Muscle layer of colon (tissue), 2 donors: ENCODE data around the gene RBFOX1.

Experiments
- H3K27ac ChIP-seq: one replicate; pipeline ENCODE4 v1.7.0; 2013; ENCODE audit warnings: low read depth, mild to moderate bottlenecking, low read length, moderate library complexity
- H3K27me3 ChIP-seq, 2 donors: one replicate each; pipeline ENCODE4 v1.7.0; 2013; ENCODE audit warnings: low read length in 2 of 2, mild to moderate bottlenecking in 2 of 2; ENCODE audit not compliant: insufficient read depth in 2 of 2, control insufficient read depth in 1 of 2
- H3K36me3 ChIP-seq: one replicate; pipeline ENCODE4 v1.7.0; 2013; ENCODE audit warnings: mild to moderate bottlenecking, low read length; ENCODE audit not compliant: insufficient read depth
- H3K4me1 ChIP-seq: one replicate; pipeline ENCODE4 v1.7.0; 2013; ENCODE audit warnings: mild to moderate bottlenecking, low read length; ENCODE audit not compliant: insufficient read depth
- H3K4me3 ChIP-seq, 2 donors: one replicate each; pipeline ENCODE4 v1.7.0; 2013; ENCODE audit warnings: low read length in 2 of 2, low read depth in 1 of 2, mild to moderate bottlenecking in 1 of 2, moderate library complexity in 1 of 2
- H3K9ac ChIP-seq: one replicate; pipeline ENCODE4 v1.7.0; 2013; ENCODE audit warnings: low read length
- H3K9me3 ChIP-seq: one replicate; pipeline ENCODE4 v1.7.0; 2013; ENCODE audit warnings: mild to moderate bottlenecking, low read length
- donor health status: abdominal sarcoma.
- donor health status: Adenocarcinoma of cecum.

Gene RBFOX1

DNA sequence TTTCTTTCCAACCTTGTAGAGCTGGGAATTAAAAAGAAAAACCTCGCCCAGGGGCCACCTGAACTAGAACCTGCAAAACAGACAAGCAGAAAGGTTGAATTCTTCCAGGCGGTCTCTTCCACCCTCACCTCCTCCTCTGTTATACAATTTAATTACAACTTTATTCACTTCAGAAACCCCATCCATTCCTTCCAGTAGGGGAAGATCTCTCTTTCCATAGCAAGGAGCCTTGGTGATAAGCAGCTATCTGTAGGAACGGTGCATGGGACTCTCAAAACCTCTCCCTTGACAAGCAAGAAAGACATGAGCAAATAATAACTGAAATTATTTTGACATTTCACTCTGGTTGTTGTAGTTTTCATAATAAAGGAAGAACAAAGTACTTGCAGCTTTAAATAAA lies 176.0 kb downstream of the RBFOX1 start:
- Histone ChIP-seq H3K4me1 (no peaks in the 10 kb centered on the region), H3K27ac (no peak overlapping the region), H3K9me3 (no peaks in the 10 kb centered on the region), H3K4me3 (no peak overlapping the region), H3K9ac (no peak overlapping the region), H3K36me3 (no peaks in the 10 kb centered on the region), H3K27me3 (no peaks in the 10 kb centered on the region)

DNA sequence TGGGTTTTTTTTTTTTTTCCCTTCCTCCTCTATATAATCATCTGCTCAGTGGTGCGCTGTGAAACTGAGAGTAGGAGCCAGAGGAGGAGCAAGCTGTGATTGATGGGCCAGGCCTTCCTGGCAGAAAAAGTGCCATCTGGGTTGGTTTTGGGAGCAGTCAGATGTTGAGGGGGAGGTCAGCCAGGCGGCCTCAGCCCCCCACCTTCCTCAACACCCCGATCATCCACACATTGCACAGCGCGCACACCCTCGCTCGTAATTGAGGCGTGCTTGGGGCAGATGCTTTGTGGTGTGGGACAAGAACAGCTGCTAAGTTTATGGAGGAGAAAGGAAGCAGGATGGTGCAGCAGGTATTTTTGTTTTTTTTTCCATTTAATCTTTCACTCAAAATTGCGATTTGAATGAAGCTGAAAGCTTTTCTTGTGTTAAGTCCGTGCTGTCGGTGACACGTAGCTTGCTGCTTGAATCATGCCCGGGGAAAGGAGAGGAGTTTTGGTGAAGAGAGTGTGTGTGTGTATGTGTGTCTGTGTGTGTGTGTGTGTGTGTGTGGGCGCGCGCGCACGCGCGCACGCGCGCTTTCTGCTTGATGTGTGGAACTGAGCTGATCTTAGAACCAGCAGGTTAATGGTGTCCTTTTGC lies 177.4 kb downstream of the RBFOX1 start:
- Histone ChIP-seq H3K36me3 (no peaks in the 10 kb centered on the region), H3K9me3 (no peaks in the 10 kb centered on the region), H3K27ac (no peak overlapping the region), H3K27me3 (no peaks in the 10 kb centered on the region), H3K4me3 (no peak overlapping the region), H3K9ac (no peak overlapping the region), H3K4me1 (no peaks in the 10 kb centered on the region)

DNA sequence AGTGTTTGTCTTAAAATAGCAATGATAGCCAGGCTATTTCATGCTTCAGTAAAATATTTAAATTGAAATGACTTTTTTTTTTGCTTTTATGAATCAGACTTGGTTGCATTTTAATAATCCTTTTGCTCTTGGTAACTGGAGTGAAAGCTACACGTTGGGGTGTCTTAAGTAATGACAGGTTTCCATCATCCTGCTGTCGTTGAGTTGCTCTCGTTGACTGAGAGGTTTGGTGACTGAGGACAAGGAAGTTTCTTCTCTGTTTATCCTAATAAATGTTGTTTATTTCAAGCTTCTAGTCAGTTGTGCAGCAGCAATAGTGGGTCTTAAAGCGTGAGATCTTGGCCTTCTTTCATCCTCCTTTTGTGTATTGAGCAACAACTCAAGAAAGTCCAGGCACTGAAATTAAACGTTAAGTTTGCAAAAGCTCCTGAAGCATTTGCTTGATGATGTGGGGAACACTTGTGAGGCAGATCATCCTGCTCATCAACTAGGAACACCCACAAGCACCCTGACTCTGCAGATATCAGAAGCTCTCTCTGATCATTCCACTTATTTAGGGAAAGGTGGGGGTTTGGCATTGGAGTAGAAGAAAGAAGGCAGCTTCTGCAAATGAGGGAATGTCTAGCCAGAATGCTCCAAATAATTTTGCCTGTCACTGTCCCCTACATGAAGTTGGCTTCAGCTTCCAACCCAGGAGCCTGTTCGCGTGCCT lies 179.1 kb downstream of the RBFOX1 start:
- no peak overlapping the region for H3K4me3 ChIP-seq
- no peaks in the 10 kb centered on the region for H3K4me1 ChIP-seq
- H3K27me3 ChIP-seq, result no peaks in the 10 kb centered on the region
- H3K36me3 ChIP-seq, result no peaks in the 10 kb centered on the region
- no peak overlapping the region for H3K9ac ChIP-seq
- H3K9me3 ChIP-seq, result no peaks in the 10 kb centered on the region
- no peak overlapping the region for H3K27ac ChIP-seq

DNA sequence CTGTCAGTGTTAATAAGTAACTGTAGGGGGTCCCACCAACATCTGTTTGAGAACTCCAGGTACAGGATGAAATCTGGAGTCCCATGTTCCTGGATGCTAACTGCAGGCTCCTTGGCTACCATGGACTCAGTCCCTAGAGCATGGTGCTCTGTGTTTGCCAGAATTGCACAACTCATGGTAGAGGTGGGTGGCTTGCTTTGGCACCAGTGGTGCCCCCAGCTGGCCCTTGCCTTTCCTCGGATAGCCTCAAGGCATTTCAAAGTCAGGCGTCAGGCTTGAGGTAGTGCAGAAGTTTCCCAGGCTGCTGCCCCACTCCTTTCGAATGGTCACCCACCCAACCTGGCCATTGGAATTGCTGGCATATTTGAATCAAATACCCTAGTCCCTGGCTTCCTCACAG lies 179.9 kb downstream of the RBFOX1 start:
- Histone ChIP-seq H3K9me3 (no peaks in the 10 kb centered on the region), H3K4me3 (no peak overlapping the region), H3K9ac (no peak overlapping the region), H3K27me3 (no peaks in the 10 kb centered on the region), H3K27ac (no peak overlapping the region), H3K36me3 (no peaks in the 10 kb centered on the region), H3K4me1 (no peaks in the 10 kb centered on the region)

DNA sequence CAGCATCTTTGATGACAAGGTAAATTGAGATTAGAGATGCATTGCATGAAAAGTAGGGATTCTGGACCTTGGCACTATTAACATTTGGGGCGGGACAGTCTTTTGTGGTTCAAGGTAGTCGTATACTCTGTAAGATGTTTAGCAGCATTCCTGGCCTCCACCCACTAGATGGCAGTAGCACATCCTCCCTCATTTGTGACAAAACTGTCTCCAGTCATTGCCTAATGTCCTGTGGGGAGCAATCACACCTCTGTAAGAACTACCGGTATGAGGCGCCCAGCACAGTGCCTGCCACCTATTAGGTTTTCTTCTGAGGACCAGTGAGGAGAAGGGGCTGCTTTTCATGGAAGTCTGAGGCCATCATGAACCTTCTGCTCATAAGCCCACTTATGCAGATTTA lies 180.8 kb downstream of the RBFOX1 start:
- Histone ChIP-seq H3K4me3 (no peak overlapping the region), H3K4me1 (no peaks in the 10 kb centered on the region), H3K9me3 (no peaks in the 10 kb centered on the region), H3K9ac (no peak overlapping the region), H3K27me3 (no peaks in the 10 kb centered on the region), H3K27ac (no peak overlapping the region), H3K36me3 (no peaks in the 10 kb centered on the region)

DNA sequence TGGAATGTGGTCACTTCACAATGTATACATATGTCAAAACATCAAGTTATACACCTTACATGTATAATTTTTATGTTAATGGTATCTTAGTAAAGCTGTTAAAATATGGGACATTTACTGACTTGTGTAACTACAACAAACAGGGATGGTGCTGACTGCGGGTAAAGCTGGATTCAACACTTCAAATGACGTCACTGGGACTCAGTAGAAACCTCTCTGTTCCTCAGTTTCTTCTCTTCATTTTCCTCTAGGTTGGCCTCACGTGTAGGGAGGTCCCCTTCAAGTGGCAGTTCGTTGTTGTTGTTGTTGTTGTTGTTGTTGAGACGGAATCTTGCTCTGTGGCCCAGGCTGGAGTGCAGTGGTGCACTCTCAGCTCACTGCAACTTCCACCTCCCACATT lies 182.9 kb downstream of the RBFOX1 start:
- H3K9ac ChIP-seq, result no peak overlapping the region
- H3K36me3 ChIP-seq, result no peaks in the 10 kb centered on the region
- H3K27me3 ChIP-seq, result no peaks in the 10 kb centered on the region
- no peak overlapping the region for H3K4me3 ChIP-seq
- no peak overlapping the region for H3K27ac ChIP-seq
- H3K4me1 ChIP-seq, result no peaks in the 10 kb centered on the region
- no peaks in the 10 kb centered on the region for H3K9me3 ChIP-seq

DNA sequence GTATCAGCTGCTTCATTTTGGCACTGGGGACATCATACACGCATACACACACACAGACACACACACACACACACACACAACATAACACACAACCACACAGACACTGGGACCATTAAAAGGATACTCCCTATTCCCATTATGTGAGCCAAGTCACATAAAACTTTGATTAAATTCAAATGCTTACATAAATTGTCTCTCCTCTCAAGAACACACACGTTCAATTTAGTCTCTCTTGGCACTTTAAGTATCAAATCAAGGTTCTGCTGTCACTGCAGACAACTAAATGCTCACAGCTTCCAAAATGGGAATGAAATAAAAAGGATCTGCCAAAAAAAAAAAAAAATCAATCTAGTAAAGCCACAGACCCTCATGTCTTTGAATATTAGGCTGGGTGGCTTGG lies 184.9 kb downstream of the RBFOX1 start:
- Histone ChIP-seq H3K9ac (no peak overlapping the region), H3K36me3 (no peaks in the 10 kb centered on the region), H3K27me3 (no peaks in the 10 kb centered on the region), H3K9me3 (no peaks in the 10 kb centered on the region), H3K4me1 (no peaks in the 10 kb centered on the region), H3K27ac (no peak overlapping the region), H3K4me3 (no peak overlapping the region)

DNA sequence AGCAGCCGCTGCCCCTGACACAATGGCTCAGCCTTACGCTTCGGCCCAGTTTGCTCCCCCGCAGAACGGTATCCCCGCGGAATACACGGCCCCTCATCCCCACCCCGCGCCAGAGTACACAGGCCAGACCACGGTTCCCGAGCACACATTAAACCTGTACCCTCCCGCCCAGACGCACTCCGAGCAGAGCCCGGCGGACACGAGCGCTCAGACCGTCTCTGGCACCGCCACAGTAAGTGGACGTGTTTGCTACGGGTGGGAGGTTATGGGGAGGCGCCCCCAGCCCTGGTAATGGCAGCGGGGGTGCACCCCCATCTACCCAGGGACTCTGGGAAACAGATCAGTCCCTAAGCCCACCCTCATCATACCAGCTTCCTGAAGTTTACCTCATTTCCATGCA lies 185.5 kb downstream of the RBFOX1 start:
- H3K36me3 ChIP-seq, result no peaks in the 10 kb centered on the region
- H3K9me3 ChIP-seq, result no peaks in the 10 kb centered on the region
- H3K4me3 ChIP-seq, result no peak overlapping the region
- no peak overlapping the region for H3K9ac ChIP-seq
- no peaks in the 10 kb centered on the region for H3K27me3 ChIP-seq
- H3K4me1 ChIP-seq, result no peaks in the 10 kb centered on the region
- no peak overlapping the region for H3K27ac ChIP-seq

DNA sequence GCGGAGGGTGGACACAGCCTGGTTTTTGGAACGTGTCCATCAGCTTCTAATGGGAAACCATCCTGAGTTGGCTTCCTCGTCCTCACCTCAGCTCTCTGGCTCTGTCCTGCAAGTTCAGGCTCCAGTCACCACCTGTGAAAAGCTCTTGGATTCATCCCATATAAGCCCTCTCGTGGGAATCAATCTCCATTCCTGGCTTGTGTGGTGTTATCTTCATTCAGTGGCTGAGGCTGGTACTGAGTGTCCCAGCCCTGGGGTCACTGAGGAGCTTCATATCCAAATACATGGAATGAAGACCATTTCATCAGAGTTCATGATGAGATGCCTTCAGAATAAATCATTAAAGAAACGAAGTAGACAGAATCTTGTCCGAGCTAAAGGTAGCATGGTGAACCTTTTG lies 189.2 kb downstream of the RBFOX1 start:
- no peaks in the 10 kb centered on the region for H3K36me3 ChIP-seq
- H3K27ac ChIP-seq, result no peak overlapping the region
- no peaks in the 10 kb centered on the region for H3K9me3 ChIP-seq

DNA sequence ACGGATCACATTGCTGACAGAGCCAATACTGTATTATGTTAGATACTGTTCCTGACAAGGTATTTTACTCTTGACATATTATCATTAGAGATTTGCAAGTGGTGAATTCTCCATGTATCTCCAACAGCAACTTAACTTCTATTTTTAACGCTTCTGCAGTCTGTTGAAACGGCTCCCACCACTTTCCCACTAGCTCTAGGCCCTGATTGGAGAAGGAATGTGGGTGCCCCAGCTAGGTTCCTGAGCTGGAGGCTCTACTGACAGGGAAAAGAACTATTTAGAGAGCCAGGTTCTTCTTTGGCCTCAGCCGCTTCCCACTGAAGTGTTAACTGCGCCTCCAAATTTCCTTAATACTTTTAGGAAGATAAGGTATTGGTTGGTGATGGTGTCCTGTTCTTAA lies 191.8 kb downstream of the RBFOX1 start:
- Histone ChIP-seq H3K4me1 (no peaks in the 10 kb centered on the region), H3K27me3 (no peaks in the 10 kb centered on the region), H3K27ac (no peak overlapping the region), H3K4me3 (no peak overlapping the region), H3K36me3 (no peaks in the 10 kb centered on the region), H3K9me3 (no peaks in the 10 kb centered on the region), H3K9ac (no peak overlapping the region)

More for the DNA sequence above, 189.2 kb downstream of the RBFOX1 start:
- H3K4me1 ChIP-seq, result no peaks in the 10 kb centered on the region
- no peak overlapping the region for H3K4me3 ChIP-seq
- H3K27me3 ChIP-seq, result no peaks in the 10 kb centered on the region
- no peak overlapping the region for H3K9ac ChIP-seq

DNA sequence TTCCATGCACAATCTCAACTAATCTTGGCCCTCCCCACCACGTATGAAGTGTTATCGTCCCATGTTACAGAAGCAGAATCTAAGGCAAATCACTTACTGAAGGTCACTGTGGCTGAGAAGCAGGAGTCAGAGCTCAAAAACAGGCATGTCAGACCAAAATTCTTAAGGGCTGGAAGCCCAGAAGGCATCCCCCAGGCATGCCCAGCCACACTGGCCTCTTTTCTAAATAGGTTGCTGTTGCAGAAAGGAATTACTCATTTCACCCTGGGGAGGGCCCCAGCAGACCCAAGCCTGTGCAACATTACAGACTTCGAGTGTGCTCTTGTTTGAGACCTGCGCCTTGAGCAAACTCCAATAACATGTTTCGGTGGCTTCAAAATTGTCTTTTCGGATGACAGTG lies 194.1 kb downstream of the RBFOX1 start:
- Histone ChIP-seq H3K4me1 (no peaks in the 10 kb centered on the region), H3K4me3 (no peak overlapping the region), H3K36me3 (no peaks in the 10 kb centered on the region), H3K9ac (no peak overlapping the region), H3K9me3 (no peaks in the 10 kb centered on the region), H3K27me3 (no peaks in the 10 kb centered on the region), H3K27ac (no peak overlapping the region)

DNA sequence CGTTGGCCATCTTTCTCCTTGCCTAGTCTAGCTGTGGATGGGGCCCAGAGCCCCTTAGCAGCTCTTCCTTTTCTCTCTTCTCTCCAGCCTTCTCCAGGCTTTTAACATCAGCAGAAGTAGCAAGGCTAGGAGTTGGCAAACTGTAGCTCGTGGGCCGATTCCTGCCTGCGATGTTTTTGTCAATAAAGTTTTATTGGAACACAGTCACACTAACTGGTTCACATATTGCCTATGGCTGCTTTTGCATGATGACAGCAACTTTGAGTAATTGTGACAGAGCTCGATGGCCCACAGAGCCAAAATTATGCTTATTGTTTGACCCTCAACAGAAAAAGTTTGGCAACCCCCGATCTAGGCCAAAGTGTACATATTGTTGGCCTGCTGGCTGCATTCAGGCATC lies 199.9 kb downstream of the RBFOX1 start:
- no peak overlapping the region for H3K27ac ChIP-seq
- H3K36me3 ChIP-seq, result no peaks in the 10 kb centered on the region
- no peak overlapping the region for H3K9ac ChIP-seq
- no peaks in the 10 kb centered on the region for H3K4me1 ChIP-seq
- H3K9me3 ChIP-seq, result no peaks in the 10 kb centered on the region
- H3K4me3 ChIP-seq, result no peak overlapping the region
- H3K27me3 ChIP-seq, result no peaks in the 10 kb centered on the region
